ENCODE data around the gene ACBD4. TPM values are rescaled to one million over a fixed set of nuclear protein-coding genes. Genes with fewer than 3 reads are reported as not detected.

The ACBD4 gene
- polyA plus RNA-seq, 4 donors = 12.4 to 15.4 (median 13.5) TPM

DNA sequence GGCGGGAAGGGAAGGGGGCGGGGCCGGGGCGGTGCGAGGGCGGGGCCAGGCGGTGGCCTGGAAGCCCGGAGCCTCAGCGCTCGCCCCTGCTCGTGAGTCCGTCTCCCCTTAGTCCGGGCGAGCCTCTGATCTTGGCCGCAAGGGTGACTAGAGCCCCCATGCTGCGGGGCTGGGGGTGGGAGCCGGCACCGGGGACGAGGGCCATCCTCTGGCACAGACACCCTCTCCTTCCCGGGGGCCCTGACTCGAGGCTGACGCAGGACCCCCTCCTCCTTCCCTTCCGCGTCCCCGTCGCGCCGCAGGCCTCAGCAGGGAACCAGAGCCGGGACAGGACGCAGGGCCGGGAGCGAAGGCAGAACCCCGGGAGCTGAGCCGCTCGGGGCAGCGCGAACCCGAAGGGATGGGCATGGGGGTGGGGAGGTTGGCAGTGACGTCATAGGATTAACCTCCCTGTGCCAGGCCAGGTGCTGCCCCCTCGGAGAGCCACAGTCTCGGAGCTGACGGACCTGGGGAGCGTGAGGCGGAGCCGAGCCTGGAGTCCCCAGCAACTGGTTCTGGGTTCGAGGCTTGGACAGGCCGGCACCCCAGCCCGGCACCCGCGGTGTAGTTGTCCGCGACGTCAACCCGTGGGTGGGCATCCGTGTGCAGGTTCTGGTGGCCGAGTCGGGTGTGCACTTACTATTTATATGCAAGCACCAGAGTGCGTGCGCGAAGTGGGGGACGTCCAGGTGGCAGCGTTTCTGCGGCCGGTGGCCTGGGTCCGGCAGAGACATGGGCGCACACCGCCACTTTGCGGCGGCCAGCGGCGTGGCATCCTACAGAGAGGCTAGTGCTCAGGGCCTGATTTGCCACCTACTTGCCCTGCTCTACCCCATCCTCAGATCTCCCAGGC, 2.7 kb upstream of the ACBD4 start:
- DNase-seq (ENCODE audit: low read depth in 4 of 4, low spot score in 3 of 4) = peak in 1 of 4 donors; percentile 65

DNA sequence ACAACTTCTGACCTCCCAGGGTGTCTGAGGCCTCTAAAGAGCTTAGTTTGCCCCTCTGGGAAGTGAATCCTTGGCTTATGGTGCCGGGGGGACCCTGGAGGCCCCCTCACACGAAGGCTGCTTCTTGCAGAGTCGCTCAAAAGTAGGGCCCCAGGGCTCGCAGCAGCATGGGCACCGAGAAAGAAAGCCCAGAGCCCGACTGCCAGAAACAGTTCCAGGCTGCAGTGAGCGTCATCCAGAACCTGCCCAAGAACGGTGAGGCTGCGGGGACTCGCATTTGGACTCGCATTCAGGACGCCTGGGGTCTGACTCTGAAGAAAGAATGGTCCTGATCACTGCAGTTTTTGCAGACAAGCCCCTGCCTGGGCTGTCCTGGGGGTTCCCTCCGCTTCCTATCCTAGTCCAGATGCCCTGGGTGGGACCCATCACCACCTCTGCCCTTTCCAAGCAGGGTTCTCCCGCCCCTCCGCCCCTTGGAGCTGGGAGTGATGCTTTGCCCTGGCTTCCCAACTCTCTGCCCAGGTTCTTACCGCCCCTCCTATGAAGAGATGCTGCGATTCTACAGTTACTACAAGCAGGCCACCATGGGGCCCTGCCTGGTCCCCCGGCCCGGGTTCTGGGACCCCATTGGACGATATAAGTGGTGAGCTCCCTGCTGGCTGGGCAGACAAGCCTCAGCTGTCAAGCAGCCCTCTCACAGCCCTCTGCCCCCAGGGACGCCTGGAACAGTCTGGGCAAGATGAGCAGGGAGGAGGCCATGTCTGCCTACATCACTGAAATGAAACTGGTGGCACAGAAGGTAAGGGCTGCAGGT, 698 bp downstream of the ACBD4 start:
- no peak for DNase-seq (ENCODE audit: low read depth in 4 of 4, low spot score in 3 of 4)

DNA sequence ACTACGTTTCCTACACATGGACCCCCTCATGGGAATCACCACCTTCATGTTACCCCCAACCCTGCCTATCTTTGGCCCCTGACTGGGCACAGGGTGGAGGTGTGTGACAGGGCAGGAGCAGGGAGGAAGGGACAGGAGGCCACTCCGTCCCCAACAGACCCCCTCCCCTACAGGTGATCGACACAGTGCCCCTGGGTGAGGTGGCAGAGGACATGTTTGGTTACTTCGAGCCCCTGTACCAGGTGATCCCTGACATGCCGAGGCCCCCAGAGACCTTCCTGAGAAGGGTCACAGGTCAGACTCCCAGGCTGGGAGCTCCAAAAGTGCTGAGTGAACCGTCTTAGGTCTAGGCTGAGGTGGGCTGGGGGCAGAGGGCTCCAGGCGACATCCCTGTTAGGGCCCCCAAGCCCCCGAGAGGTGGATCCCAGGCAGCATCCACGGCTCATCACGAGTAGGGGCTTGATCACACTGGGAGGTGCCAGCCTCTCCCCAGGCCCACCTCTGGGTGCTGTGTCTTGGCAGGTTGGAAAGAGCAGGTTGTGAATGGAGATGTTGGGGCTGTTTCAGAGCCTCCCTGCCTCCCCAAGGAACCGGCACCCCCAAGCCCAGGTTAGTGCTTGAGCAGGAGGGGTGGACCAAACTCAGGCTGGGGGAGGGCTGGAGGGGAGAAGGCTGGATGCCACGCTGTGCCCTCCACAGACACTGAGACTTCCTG, 1.5 kb downstream of the ACBD4 start:
- DNase-seq (ENCODE audit: low read depth in 4 of 4, low spot score in 3 of 4) = no peak

DNA sequence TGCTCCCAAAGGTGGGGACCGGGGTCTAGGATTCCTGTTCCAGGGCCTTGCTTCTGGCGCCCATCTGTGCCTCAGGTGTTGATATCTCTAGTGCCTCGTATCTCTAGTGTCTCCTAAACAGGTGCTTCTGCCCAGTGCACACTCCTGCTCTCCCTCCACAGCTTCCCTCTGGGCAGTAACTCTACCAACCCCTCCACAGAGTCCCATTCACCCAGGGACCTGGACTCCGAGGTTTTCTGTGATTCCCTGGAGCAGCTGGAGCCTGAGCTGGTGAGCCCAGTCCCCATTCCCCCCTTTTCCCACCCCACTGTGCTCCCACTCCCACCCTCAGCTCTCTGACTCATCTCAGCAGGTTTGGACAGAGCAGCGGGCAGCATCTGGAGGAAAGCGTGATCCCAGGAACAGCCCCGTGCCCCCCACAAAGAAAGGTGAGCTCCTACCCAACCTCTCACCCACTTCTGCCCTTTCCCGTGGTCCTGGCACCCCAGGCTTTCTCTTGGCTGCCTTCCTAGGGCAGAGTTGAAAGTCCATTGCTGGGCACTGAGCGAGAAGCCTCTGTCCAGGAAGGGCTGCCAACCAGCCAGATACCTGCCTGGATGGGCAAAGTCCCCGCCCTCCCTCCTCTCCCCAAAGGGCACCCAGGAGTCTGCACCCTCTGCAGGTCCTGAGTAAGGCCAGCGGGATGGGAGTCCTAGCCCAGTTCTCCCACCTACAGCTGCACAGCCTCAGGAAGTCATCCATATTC, 2.2 kb downstream of the ACBD4 start:
- no peak for DNase-seq (ENCODE audit: low read depth in 4 of 4, low spot score in 3 of 4)

DNA sequence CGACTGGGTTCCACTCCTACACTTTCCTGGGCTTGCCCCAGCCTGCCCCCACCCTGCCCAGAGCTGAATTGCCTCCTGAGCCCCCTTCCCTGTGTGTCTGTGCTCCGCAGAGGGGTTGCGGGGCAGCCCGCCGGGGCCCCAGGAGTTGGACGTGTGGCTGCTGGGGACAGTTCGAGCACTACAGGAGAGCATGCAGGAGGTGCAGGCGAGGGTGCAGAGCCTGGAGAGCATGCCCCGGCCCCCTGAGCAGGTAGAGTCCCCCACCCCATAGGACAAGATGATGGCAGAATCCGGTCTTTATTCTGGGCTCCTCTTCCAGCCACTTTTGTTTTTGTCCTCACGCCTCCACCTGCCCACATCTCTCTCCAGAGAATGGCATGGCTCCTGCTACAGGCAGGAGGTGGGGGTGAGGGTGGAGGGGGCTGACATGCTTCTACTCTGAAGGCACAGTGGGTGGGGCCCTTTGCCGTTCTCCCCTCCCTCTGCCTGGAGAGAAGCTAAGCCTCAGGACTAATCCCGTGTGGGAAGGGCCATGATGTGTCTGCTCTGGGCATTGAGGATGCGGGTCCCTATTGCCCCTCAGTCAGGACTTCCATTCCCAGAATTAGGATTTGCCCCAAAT, 3.5 kb downstream of the ACBD4 start:
- DNase-seq (ENCODE audit: low read depth in 4 of 4, low spot score in 3 of 4) = no peak

DNA sequence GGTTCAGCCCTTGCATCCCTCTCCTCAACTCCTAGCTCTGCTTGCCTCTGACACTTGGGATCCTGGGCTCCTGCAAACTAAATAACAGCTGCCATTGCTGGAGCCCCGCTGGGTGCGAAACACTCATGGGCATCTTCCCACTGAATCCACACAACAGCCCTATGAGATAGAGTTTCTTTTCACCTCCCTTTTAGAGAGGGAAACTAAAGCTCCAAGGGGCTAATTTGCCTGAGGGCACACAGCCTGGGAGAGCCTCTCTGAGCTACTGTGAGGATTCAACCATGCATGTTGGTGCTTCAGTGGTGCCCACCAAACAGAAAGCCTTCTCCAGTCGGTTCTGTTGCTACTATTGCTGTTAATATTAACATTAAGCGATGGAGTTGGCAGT, 4.0 kb downstream of the ACBD4 start:
- no peak for DNase-seq (ENCODE audit: low read depth in 4 of 4, low spot score in 3 of 4)

DNA sequence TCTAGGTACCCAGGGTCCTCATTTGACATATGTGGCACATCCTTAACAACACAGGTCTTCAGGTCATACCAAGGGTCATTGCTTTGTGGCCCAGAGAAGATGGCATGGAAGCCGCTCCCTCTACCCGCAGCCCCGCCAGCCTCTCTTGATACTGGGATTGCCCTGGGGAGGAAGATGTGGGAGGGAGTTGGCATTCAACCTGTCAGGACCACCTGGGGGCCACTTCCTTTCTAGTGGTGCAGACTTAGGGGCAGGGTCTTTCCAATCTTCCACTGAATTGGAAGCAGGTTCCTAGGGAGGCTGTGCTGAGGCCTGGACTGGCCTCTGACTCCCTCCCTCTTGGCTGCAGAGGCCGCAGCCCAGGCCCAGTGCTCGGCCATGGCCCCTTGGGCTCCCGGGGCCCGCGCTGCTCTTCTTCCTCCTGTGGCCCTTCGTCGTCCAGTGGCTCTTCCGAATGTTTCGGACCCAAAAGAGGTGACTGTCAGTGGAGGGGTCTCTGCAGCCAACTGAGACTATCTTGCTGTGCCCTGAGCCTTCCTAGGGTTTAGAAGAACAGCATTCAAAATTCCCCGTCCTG, 7.7 kb downstream of the ACBD4 start:
- no peak for DNase-seq (ENCODE audit: low read depth in 4 of 4, low spot score in 3 of 4)

DNA sequence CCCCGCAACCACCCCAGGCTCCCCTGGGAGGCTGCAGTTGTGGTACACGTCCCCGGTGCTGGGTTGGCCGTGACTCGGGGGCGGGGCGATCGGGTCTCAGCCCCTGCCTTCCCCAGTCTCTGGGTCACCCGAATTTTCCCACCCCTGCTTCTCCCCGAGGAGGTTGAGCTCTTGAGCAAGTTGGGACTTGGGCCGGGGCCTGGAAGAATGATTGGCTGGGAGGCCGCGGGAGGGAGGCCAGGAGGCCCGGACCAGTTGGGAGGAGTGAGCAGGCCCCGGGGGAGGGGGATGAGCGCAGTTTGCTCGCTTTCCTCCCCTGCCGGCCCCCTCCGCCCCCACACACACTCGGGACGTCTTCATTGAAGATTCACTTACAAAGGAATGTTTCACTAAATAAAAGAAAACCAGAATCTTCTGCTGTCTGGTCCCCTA, 8.3 kb downstream of the ACBD4 start:
- DNase-seq (ENCODE audit: low read depth in 4 of 4, low spot score in 3 of 4) = no peak

DNA sequence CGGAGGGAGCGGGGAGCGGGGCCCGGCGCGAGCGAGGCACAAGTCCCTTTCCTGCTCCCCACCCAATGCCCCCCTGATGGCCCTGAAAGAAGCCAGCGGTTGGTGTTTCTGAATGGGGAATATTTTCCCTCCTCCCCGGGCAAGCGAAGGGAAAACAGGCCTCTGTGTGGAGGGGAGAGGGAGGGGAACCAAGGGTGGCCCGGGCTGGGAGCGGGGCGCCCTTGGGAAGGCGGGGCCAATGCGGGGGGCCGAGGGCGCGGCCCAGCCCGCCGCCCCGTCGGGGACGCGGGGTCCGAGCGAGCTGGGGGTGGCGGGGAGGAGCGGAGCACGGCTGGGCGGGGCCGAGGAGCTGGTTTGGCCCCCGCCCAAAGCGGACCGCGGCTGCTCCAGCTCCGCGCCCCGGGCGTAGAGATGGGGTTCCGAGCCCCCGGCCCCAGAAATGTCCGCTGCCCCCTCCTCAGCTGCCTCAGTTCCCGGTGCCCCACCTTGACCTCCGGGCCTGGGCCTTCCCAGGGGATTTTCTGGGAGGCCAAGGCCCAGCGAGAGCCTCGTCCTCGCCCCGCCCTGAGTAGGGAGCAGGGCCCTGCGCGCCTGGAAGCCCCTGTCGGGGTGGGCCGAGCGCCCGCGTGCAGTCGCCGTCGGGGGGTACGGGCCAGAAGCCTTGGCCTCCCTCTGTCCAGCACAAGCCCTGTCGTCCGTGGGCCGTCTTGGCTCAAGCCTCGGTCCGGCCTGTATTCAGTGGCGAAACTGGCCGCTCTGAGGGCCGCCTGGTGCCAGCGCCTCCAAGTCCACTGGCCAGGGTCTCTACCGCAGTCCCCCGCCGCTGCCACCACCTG, 8.9 kb downstream of the ACBD4 start:
- DNase-seq (ENCODE audit: low read depth in 4 of 4, low spot score in 3 of 4) = no peak

DNA sequence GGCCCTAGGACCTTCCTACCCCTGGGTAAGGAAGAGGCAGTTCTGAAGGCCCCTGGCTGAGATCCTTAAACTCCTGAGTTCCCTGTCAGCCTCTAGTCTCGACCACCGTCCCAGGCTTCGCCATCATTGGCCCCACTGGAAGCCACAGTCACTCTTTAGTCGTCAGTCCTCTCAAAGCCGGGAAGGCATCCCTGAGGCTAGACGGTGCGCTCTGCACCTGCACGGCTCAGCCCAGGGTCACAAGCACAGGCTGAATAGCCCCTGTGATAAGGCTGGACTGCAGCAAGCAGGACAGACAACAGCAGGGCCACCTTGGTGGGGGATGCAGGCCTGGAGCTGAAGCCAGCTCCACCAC, 9.5 kb downstream of the ACBD4 start:
- no peak for DNase-seq (ENCODE audit: low read depth in 4 of 4, low spot score in 3 of 4)

DNA sequence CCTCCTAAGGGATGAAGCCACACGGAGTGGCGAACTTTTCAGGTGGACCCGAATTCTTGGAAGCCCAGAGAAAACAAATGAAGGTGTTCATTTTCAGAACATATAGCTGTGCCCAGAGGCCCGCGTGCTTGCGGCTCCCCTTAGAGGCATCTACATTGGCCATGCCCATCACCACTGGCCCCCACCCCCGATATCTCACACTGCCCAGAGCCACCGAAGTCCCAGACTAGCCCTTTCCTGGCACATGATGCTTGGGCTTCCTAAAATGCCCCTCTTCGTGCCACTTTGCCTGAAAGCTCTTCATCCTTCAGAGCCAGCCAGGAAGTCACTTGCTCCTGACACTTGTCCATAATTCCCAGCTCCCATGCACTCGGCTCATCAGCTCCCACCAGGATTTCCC, 10.7 kb downstream of the ACBD4 start:
- DNase-seq (ENCODE audit: low read depth in 4 of 4, low spot score in 3 of 4) = no peak

DNA sequence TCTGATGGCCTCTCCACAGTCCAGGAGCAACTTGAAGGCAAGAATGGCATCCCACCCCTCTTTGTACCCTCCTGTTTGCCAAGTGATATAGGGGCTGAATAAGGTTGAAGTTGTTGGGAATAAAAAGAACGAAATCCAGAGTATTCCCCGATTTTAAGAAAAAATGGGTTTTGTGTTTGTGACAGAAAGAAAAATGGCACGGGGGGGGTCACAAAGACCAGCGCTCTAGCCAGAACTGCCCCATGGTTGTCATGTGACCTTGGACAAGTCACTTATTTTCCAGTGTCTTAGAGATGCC, 11.1 kb downstream of the ACBD4 start:
- no peak for DNase-seq (ENCODE audit: low read depth in 4 of 4, low spot score in 3 of 4)

DNA sequence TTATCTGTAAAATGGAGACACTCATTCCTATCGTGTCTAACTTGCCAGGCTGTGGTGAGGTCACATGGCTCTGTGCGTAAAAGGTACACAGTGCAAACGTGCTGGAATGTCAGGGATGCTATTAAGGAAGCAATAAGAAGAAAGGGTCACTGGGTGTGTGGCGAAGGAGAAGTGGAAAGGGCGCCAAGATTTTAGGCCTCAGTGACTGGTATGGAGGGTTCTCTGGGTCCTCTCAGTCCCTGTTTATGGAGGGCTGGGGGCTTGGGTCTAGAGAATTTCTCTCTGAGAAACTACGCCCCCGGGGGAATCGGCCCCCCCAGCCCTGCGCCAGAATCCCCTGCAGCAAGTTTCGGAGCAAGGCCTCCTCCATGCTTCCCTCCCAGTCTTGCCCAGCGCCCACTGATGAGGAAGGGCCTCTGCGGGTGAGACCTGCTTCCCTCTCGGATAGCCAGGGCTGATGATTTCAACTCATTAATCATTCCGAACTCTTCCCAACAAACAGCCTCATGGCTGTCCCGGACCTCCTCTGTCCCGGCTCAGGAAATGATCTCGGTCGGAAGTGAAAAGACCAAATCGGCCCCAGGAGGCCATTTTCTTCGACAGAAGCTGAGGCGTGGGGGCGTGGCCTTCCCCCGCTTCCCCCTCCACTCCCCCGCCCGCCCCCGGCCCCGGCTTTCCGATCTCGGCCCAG, 11.5 kb downstream of the ACBD4 start:
- no peak for DNase-seq (ENCODE audit: low read depth in 4 of 4, low spot score in 3 of 4)

DNA sequence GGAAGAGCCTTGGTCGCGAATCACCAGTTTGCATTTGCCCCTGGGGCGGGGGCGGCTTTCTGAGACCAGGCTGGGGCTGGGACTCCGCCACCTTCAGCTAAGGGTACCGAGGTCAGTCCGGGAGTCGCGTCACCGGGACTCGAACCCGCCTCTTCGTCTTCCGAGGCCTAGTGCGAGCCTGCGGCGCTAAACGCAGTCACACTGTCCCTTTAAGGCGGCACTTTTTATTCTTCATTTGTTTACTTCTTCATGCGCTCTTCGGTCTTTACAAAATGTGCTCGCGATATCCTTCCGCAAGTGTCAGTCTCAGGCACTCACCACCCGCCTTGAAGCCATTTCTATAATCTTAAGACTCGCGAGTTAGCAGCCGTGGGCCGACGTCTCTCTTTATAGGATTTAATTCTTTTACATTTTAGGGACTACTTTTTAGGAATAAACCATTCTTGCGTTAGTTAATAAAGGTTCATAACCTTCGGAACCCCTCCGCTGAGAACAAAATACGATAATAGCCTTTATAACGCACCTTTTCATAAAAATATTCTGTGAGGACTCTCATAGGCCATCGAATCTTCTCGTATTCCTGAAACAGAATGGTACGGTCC, 12.2 kb downstream of the ACBD4 start:
- peak in 3 of 4 donors; percentile 87 to 93 (median 92) for DNase-seq (ENCODE audit: low read depth in 4 of 4, low spot score in 3 of 4)

DNA sequence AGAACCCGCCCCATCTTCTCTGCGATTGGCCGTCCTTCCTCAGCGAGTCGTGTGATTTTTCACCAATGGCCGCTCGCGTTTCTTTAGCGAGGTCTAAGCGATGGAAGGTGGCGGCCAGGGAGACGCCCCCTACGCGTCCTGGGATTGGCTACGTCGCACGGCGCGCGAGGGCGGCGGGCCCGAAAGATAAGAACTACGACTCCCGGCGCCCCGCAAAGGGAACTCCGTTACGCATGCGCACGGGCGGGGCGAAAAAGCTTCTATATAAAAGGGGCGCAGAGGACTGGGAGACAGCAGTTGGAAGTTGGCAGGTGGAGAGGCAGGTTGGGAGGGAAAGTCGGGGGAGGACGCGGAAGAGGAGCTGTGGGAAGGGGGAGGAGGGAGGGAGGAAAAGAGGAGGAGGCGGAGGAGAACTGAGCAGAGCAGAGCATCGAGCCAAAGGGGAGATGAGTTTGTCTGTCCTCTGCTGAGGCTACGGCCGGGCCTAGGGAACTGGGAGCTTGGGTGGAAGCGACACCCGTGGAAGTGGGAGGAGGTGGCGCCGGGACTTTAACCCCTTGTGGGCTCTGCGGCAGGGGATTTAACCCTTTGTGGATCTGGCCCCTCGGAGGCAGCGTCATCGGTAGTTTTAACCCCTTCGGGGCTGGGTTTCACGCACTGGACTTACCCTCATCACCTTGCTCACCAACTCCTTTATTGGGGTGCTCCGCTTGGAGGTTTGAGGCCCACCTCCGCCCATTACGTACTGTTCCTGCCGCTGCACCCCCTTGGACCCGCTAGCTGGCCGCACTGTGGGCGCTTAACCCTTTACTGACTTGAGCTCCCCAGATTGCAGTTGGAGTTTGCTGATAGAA, 12.9 kb downstream of the ACBD4 start, which contains the start of gene HEXIM1:
Gene HEXIM1, plus strand, starts transcription at position 293 of the 854 bp plus-strand sequence. CDS start 716 bp downstream, outside the sequence.
- peak; percentile 99 to 100 (median 100) for DNase-seq (ENCODE audit: low read depth in 4 of 4, low spot score in 3 of 4)

DNA sequence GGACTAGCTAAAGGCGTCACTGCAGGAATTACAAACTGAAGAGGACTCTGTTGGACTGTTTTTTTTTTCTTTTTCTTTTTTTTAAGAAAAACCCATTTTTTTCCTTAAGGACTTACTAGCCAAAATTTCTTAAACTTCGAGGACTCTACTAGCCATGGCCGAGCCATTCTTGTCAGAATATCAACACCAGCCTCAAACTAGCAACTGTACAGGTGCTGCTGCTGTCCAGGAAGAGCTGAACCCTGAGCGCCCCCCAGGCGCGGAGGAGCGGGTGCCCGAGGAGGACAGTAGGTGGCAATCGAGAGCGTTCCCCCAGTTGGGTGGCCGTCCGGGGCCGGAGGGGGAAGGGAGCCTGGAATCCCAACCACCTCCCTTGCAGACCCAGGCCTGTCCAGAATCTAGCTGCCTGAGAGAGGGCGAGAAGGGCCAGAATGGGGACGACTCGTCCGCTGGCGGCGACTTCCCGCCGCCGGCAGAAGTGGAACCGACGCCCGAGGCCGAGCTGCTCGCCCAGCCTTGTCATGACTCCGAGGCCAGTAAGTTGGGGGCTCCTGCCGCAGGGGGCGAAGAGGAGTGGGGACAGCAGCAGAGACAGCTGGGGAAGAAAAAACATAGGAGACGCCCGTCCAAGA, 13.7 kb downstream of the ACBD4 start:
- peak in 1 of 4 donors; percentile 87 for DNase-seq (ENCODE audit: low read depth in 4 of 4, low spot score in 3 of 4)

All from right renal pelvis (tissue), 4 donors.